Posterior cingulate gyrus (tissue), 11 donors: ENCODE data around the gene RTL1.

Experiments
- DNase-seq, 10 donors: peaks; one replicate each; pipeline versions ENCODE4 v3.0.0 to v3.0.0-alpha.2; 2020 to 2021; ENCODE audit warnings: mixed read lengths in 3 of 10
- intact Hi-C: fragments of 100-400 bp; cut with DNase I; formaldehyde crosslinking; loops from one replicate; pipeline ENCODE4 v1.15.1; 2023

RTL1 gene

GRCh38 chr14:100884456-100884855 lies 19.1 kb downstream of the RTL1 start:
- intact Hi-C loops = no loop called here
- DNase-seq = peak in 3 of 10 donors; percentile 20 to 74 (median 62)

GRCh38 chr14:100883789-100884101 lies 19.8 kb downstream of the RTL1 start:
- DNase-seq = peak in 2 of 10 donors; percentile 9 to 66
- intact Hi-C loops = no loop called here

DNA sequence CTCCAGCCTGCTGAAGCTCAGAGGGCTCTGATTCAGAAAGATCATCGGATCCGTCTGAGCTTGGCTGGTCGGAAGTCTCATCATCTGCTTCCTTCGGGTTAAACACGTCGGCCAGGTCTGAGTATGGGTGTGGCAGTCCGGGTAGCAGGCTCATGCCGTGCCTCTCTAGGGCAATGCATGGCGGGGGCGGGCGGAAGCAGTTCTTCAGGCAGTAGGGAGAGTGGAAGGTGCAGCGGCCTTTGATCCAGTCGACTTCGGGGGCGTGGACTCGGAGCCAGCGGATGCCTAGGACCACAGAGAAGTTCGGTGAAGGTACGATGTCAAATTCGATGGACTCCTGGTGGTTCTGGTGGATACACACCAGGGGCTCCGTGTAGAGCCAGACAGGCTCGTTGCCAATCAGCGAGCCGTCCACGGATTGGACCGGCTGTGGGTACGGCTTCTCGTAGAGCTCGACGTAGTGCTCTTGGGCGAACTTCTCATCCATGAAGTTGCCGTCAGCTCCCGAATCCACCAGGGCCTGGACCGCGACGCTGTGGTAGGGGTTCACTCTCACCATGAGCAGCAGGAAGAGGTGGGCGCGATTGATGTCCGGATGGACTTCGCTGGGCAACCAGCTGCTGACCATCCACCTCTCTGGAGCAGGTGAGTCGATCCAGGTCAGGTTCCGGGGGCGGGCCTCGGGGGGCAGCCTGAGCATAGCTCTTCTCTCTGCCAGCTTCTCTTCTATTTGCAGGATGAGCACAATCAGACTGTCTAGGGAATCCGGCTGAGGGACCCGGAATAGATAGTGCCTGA lies 20.3 kb downstream of the RTL1 start:
- peak in 4 of 10 donors; percentile 19 to 77 (median 64) for DNase-seq
- intact Hi-C loops = no loop called here

- intact Hi-C loops = no loop called here
- DNase-seq = peak in 4 of 10 donors; percentile 16 to 80 (median 64)
Observed at GRCh38 chr14:100882026-100882967, 21.2 kb downstream of the RTL1 start.

- DNase-seq = peak in 4 of 10 donors; percentile 26 to 76 (median 60)
Observed at GRCh38 chr14:100881211-100882025, 22.1 kb downstream of the RTL1 start.

GRCh38 chr14:100880271-100881101 lies 23.0 kb downstream of the RTL1 start:
- peak in 4 of 10 donors; percentile 24 to 75 (median 59) for DNase-seq
- intact Hi-C loops = no loop called here

More at GRCh38 chr14:100881211-100882025, 22.1 kb downstream of the RTL1 start:
- intact Hi-C loops = no loop called here

- intact Hi-C loops = no loop called here
- DNase-seq = peak in 4 of 10 donors; percentile 19 to 54 (median 35)
Observed at GRCh38 chr14:100879782-100880181, 23.7 kb downstream of the RTL1 start.

GRCh38 chr14:100879194-100879593 lies 24.3 kb downstream of the RTL1 start:
- intact Hi-C loops = no loop called here
- DNase-seq = peak in 4 of 10 donors; percentile 14 to 65 (median 50)

DNA sequence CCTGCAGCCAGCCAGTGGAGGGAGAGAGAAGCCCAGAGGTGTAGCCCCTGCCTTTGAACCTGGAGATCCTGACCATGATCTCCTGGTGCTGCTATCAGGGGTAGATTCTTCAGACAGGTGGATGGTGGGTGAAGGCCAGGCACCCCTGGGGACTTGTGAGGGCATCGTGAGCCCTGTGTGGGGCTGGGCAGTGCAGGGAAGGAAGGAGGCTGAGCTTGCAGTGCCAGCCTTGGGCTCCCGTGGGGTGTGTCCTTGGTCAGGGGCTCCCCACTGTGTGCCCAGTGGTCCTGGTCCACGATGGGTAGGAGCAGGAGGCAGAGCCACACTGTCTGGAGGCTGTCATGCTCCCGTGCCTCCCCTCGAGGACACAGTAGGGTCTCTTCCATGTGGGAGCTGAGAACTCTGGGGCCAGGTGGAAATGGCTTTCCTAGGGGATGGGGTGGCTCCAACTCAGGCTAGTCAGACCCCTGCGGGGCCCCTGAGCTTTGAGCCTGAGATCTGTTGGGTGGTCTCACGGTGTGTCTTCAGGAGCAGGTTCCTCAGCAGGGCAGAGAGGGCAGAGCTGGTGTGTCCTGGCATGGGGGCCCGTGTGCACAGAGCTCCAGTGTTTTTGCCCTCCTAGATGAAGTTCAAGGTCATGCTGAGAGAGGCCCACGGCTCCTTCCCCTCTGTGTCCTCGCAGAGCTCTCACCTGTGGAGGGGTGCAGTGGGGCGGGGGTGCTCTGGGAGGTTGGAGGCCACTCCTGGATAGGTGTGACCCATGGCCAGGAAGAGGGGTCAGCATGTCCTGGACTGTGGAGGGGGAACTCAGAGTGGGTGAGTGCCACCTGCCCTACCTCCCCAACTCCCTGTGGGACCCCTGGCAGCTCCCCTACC lies 25.0 kb downstream of the RTL1 start:
- intact Hi-C loops = no loop called here
- peak in 4 of 10 donors; percentile 16 to 63 (median 58) for DNase-seq

GRCh38 chr14:100875861-100876590 lies 27.5 kb downstream of the RTL1 start:
- peak in 4 of 10 donors; percentile 8 to 61 (median 52) for DNase-seq
- intact Hi-C loops = no loop called here

DNA sequence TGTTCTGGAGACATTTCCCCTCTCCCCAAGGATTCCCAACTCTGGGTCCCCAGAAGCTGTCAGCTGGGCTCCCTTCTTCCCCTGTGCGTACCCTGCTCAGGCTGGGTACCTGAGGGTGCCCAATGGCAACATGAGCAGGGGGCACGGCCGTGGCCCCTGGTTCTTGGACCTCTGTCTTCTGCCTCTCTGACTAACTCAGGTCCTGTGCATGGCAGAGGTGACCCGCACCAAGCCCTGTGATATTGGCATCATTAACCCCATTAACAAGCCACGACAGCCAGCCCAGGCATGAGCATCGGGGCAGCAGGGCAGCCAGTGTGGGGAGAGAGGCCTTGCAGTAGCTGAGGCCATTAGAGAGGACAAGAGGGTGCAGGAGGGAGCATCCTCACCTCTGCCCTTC lies 28.4 kb downstream of the RTL1 start:
- intact Hi-C loops = no loop called here
- DNase-seq = peak in 3 of 10 donors; percentile 28 to 55 (median 43)

GRCh38 chr14:100874411-100875091 lies 29.0 kb downstream of the RTL1 start:
- peak in 4 of 10 donors; percentile 15 to 80 (median 53) for DNase-seq
- intact Hi-C loops = no loop called here

- intact Hi-C loops = no loop called here
Observed at GRCh38 chr14:100874051-100874410, 29.5 kb downstream of the RTL1 start.

DNA sequence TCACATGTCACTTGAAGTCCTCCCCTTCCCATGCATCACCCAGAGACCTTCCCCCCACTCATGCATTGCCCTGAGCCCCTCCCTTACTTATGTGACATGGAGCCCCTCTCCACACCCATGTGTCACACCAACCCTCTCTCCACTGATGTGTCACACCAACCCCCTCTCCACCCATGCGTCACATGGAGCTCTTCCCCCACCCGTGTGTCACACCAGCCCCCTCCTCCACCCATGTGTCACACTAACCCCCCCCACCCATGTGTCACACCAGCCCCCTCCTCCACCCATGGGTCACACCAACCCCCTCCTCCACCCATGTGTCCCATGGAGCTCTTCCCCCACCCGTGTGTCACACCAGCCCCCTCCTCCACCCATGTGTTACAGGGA lies 30.4 kb downstream of the RTL1 start:
- peak in 3 of 10 donors; percentile 1 to 56 (median 20) for DNase-seq
- intact Hi-C loops = no loop called here

More at GRCh38 chr14:100874051-100874410, 29.5 kb downstream of the RTL1 start:
- peak in 3 of 10 donors; percentile 14 to 41 (median 35) for DNase-seq

DNA sequence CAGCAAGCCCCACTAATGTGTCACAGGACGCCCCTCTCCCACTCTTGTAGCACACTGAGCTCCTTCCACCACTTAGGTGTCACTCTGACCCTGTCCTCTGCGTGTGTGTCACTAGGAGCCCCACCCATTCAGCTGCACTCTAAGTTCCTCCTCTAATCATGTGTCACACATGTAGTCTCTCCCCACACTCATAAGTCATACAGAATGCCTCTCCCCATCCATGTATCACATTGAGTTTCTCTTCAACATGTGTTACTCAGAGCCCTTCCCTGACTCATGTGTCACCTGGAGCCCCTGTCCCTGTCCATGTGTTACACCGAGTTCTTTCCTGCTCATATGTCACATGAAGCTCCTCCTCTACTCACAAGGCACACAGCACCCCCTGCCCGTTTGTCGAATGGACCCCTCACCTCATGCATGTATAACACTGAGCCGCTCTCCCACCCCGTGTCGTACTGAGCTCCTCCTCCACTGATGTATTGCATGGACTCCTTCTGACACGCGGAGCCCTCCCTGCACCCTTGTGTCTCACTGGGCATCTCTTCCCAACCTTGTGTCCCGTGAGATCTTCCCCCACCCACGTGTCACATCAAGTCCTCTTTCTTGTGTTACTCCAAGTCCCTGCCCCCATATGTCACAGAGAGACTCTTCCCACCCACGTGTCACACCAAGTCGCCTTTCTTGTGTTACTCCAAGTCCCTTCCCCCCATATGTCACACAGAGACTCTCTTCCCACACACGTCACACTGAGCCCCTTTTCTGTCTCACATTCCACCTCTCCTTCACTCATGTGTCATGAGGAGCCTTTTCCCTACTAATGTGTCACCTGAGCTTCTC lies 31.0 kb downstream of the RTL1 start:
- DNase-seq = peak in 5 of 10 donors; percentile 2 to 79 (median 62)
- intact Hi-C loops = no loop called here
